ENCODE measurements around the gene SH2B2. TPM values are rescaled to one million over a fixed set of nuclear protein-coding genes. Genes with fewer than 3 reads are reported as not detected.

SH2B2 gene
- total RNA-seq, 1 experiment from 2014 or later = 1.4 TPM

DNA sequence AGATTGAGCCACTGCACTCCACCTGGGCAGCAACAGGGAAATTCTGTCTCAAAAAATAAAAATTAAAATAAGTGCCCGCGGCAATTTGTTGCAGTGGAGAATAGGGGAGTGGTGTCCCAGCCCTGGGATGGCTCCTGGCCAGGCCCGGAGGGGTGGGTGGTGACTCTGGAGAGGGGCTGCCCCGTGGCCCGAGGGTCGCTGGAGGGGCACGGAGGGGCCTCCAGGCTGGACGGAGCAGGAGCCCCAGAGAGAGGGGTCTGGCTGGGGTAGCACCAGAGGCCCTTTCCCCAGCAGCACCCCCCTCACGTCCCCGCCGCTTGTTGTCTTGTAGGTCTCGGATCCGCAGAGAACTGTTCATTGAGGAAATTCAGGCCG lies 38.6 kb upstream of the SH2B2 start:
- no peak overlapping the region for H3K4me3 Mint-ChIP-seq (ENCODE audit: unreplicated experiment)
- CTCF ChIA-PET = interaction anchor here (0.6 to 0.8 kb wide), 2 partner anchors 705 to 801 kb away, joined by 3 to 5 read pairs; no protein-coding TSS in a partner anchor
- no peak for DNase-seq (ENCODE audit: unreplicated experiment)
- H3K4me1 Mint-ChIP-seq (ENCODE audit: insufficient read depth, unreplicated experiment) = no peaks in the 10 kb centered on the region
- no peaks in the 10 kb centered on the region for H3K27me3 Mint-ChIP-seq (ENCODE audit: insufficient read depth, unreplicated experiment)
- TF ChIP-seq CTCF (IDR thresholded peaks at IDR 0.05; ENCODE audit: unreplicated experiment) = no peak
- no TSS peak for BruUV-seq (replicated peaks)
- POLR2A ChIA-PET = no interaction called here
- H3K9me3 Mint-ChIP-seq (ENCODE audit: unreplicated experiment) = no peaks in the 10 kb centered on the region
- no peak overlapping the region for H3K27ac Mint-ChIP-seq (ENCODE audit: low read depth, unreplicated experiment)
- intact Hi-C loops (cut with micrococcal nuclease) = no loop called here
- H3K36me3 Mint-ChIP-seq (ENCODE audit: insufficient read depth, unreplicated experiment) = peaks cover 17% of the 10 kb centered on the region

DNA sequence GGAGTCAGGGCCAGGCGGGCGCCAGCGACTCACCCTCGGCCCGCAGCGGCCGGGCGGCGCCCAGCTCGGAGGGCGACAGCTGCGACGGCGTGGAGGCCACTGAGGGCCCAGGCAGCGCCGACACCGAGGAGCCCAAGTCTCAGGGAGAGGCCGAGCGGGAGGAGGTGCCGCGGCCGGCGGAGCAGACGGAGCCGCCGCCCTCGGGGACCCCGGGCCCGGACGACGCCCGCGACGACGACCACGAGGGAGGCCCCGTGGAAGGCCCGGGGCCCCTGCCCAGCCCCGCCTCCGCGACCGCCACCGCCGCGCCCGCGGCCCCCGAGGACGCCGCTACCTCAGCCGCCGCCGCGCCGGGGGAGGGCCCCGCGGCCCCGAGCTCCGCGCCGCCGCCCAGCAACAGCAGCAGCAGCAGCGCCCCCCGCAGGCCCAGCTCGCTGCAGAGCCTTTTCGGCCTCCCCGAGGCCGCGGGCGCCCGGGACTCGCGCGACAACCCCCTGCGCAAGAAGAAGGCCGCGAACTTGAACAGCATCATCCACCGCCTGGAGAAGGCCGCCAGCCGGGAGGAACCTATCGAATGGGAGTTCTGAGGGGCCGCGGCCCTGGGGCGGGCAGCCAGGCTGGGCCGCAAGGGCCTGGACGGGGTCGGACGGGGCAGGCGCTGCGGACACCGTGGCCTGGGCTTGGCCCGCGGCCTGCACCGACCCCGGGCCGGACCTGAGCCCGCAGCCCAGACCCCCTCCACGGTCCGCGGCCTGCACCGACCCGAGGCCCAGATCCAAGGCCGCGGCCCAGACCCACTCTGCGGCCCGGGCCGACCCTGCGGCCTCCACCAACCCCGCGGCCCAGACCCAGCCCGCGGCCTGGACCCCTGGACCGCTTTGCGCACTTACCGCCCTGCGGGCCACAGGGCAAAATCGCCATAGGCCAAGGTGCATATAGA lies 37.9 kb upstream of the SH2B2 start:
- TF ChIP-seq CTCF (IDR thresholded peaks at IDR 0.05; ENCODE audit: unreplicated experiment) = no peak
- no peaks in the 10 kb centered on the region for H3K27me3 Mint-ChIP-seq (ENCODE audit: insufficient read depth, unreplicated experiment)
- ChIA-PET POLR2A (no interaction called here), CTCF (interaction anchor here (0.7 kb wide), 2 partner anchors 12 to 625 kb away, joined by 3 to 4 read pairs; no protein-coding TSS in a partner anchor)
- no peaks in the 10 kb centered on the region for H3K4me1 Mint-ChIP-seq (ENCODE audit: insufficient read depth, unreplicated experiment)
- intact Hi-C loops (cut with micrococcal nuclease) = no loop called here
- H3K4me3 Mint-ChIP-seq (ENCODE audit: unreplicated experiment) = no peak overlapping the region
- H3K27ac Mint-ChIP-seq (ENCODE audit: low read depth, unreplicated experiment) = no peak overlapping the region
- BruUV-seq (replicated peaks) = no TSS peak
- no peak for DNase-seq (ENCODE audit: unreplicated experiment)
- no peaks in the 10 kb centered on the region for H3K9me3 Mint-ChIP-seq (ENCODE audit: unreplicated experiment)
- H3K36me3 Mint-ChIP-seq (ENCODE audit: insufficient read depth, unreplicated experiment) = peaks cover 20% of the 10 kb centered on the region

DNA sequence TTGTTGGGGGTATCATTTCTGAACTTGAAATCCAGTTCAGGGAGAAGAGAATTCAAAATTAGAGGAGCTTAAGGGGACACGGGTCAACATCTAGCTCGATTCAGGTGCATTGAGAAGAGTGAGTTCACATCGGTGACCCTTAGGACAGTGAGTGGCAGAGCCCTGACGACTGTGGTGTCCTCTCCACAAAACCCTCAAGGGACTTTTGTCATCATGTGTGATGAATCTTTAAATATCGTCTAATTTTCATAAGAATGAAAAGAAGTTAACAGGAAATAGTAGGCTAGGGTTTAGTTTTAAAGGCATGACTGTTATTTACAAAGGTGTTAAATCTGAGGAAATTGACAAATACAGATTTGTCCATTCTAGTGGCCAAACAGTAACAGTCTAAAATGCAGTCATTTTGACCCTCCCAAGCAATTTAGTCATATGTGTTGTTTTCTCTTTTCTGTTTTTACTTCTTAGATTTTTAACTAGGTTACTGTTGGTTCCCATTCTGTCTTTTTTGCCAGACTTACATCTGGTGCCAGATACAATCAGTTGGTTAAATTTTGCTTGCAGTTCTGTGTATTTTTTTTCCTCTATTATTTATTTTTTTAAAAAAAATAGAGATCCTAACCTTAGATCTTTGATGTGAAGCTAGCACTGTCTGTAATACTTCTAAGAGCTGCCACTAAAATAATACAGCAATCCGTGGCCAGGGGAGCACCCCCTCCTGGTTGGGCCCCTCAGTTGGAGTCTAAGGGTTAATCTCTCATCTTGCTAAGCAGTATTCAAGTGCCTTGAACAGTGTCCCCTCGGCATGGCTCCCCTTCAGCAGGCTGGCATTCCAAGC lies 34.9 kb upstream of the SH2B2 start:
- Mint-ChIP-seq H3K27me3 (ENCODE audit: insufficient read depth, unreplicated experiment) (no peaks in the 10 kb centered on the region), H3K36me3 (ENCODE audit: insufficient read depth, unreplicated experiment) (peaks cover 25% of the 10 kb centered on the region), H3K9me3 (ENCODE audit: unreplicated experiment) (no peaks in the 10 kb centered on the region), H3K27ac (ENCODE audit: low read depth, unreplicated experiment) (no peak overlapping the region), H3K4me3 (ENCODE audit: unreplicated experiment) (no peak overlapping the region), H3K4me1 (ENCODE audit: insufficient read depth, unreplicated experiment) (no peaks in the 10 kb centered on the region)
- intact Hi-C loops (cut with micrococcal nuclease) = no loop called here
- CTCF ChIA-PET = interaction anchor here (0.7 to 2.4 kb wide), 5 partner anchors 13 to 441 kb away, joined by 3 to 8 read pairs (median 5); no protein-coding TSS in a partner anchor
- DNase-seq (ENCODE audit: unreplicated experiment) = no peak
- no TSS peak for BruUV-seq (replicated peaks)
- no peak for TF ChIP-seq CTCF (IDR thresholded peaks at IDR 0.05; ENCODE audit: unreplicated experiment)
- POLR2A ChIA-PET = interaction anchor here (1.1 kb wide), 1 partner anchor 15 kb away, joined by 3 read pairs; no protein-coding TSS in a partner anchor

Measured in MCF 10A (cell line).